LHCN-M2 (cell line): ENCODE measurements around the gene RABEPK. TPM values are rescaled to one million over a fixed set of nuclear protein-coding genes. Genes with fewer than 3 reads are reported as not detected.

Source experiments
- total RNA-seq: library from RNA; depleted of rRNA; stranded (reverse); fragments of >200 nt; gene quantifications from 2 replicates; pipeline ENCODE4 v1.2.3, GENCODE V29; 2014; rRNA removed

Gene RABEPK
- total RNA-seq, 1 experiment from 2014 or later, result 24.5 TPM

Other genes with a start within 250 kb of the RABEPK start
- 2.3 and 6.1 TPM in 2 replicates for gene SCAI, start 57.0 kb upstream of the RABEPK start, total RNA-seq
- 38.3 and 38.4 TPM in 2 replicates for gene PPP6C, start 10.7 kb upstream of the RABEPK start, total RNA-seq
- gene HSPA5, start 40.8 kb downstream of the RABEPK start, total RNA-seq, result 62.1 and 79.3 TPM in 2 replicates
- gene GAPVD1, start 61.3 kb downstream of the RABEPK start, total RNA-seq, result 28.5 and 29.9 TPM in 2 replicates